Measurements from ENCODE around the gene TMEM151A.

GRCh38 chr11:66258473-66258893 lies 33.2 kb upstream of the TMEM151A start:
- TF ChIP-seq CTCF (conservative IDR thresholded peaks at IDR 0.05; ENCODE audit: low read length) (no peak), EZH2phosphoT487 (IDR thresholded peaks at IDR 0.05; ENCODE audit: borderline replicate concordance) (no peak)
